SU-DHL-6 (cell line): ENCODE data around the gene TES.

ENCODE experiments used
- CTCF ChIP-seq: fragments of 200-600 bp; sonication (generic); IDR thresholded peaks from one replicate; pipeline ENCODE4 v1.5.1; 2017; ENCODE audit warnings: antibody characterized with exemption, mild to moderate bottlenecking, low read length, moderate library complexity; ENCODE audit not compliant: insufficient read depth, poor library complexity, severe bottlenecking
- EZH2phosphoT487 ChIP-seq: fragments of 200-600 bp; sonication (generic), shearing (Covaris generic); conservative IDR thresholded peaks from 2 replicates; pipeline ENCODE4 v1.6.1; 2018; ENCODE audit warnings: mild to moderate bottlenecking, antibody characterized with exemption, low read length, moderate library complexity, mixed read lengths

GRCh38 chr7:116193329-116194087 lies 16.8 kb upstream of the TES start:
- TF ChIP-seq CTCF (no peak), EZH2phosphoT487 (no peak)
